Stimulated activated CD4-positive, alpha-beta T cell treated with anti-CD3 and anti-CD28 coated beads, Interleukin-12 subunit alpha, Interleukin-12 subunit beta, amount 100 ng/mL, for 24 hours (primary cell): Measurements from ENCODE around the gene THRAP3.
"Not testable (repeated sequence)": the region's sequence is repeated elsewhere in the genome, so short reads cannot be mapped to it uniquely, and the experiment has no call there.

Experiments used
- DNase-seq, 2 experiments: peaks; one replicate each; pipeline ENCODE4 v3.0.0-alpha.2; 2020; ENCODE audit warnings: low read depth in 2 of 2

The THRAP3 gene

DNA sequence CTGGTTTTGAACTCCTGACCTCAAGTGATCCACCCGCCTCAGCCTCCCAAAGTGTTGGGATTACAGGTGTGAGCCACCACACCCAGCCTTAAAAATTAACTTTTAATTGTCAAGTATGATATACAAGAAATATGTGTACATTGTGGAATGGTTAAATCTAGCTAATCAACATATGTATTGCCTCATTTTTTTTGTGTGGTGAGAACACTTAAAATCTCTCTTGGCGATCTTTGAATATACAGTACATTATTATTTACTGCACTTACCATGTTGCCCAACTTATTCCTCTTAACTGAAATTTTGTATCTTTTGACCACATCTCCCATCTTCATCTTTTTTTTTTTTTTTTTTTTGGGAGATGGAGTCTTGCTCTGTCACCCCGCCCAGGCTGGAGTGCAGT is 23.3 kb downstream of the THRAP3 start:
- DNase-seq, result no peak

DNA sequence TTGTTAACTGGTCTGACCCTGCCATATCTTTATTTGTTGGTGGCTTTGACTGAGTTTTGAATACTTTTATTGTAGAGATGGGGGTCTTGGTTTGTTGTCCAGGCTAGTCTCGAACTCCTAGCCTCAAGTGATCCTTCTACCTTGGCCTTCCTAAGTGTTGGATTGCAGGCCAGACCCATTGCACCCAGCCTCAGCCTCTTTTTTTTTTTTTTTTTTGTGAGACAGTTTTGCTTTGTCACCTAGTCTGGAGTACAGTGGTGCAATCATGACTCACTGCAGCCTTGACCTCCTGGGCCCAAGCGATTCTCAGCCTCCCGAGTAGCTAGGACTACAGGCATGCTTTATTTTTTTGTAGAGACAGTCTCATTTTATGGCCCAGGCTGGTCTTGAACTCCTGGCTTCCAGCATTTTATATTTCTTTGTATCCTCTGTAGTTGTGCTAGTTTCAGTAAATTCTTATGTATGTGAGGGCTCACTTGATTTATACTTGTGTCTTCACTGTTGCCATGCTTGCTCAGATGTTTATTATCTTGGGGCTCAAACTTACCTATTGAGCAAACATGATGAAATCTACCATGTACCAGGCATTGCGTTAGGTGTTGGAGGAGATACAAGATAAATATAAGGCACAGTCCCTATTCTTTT is 24.1 kb downstream of the THRAP3 start:
- no peak for DNase-seq

- DNase-seq, result no peak
Measured at GRCh38 chr1:36251794-36252481, 27.7 kb downstream of the THRAP3 start.

DNA sequence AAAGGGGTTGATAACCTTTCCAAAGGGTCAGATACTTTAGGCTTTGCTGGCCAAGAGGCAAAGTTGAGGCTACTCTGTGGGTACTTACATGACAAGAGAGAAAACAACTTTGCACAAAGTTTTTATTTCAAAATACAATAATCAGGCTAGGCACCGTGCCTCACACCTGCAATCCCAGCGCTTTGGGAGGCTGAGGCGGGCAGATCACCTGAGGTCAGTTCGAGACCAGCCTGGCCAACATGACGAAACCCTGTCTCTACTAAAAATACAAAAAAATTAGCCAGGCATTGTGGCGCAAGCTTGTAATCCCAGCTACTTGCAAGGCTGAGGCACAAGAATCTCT is 28.2 kb downstream of the THRAP3 start:
- DNase-seq, result not testable (repeated sequence)

DNA sequence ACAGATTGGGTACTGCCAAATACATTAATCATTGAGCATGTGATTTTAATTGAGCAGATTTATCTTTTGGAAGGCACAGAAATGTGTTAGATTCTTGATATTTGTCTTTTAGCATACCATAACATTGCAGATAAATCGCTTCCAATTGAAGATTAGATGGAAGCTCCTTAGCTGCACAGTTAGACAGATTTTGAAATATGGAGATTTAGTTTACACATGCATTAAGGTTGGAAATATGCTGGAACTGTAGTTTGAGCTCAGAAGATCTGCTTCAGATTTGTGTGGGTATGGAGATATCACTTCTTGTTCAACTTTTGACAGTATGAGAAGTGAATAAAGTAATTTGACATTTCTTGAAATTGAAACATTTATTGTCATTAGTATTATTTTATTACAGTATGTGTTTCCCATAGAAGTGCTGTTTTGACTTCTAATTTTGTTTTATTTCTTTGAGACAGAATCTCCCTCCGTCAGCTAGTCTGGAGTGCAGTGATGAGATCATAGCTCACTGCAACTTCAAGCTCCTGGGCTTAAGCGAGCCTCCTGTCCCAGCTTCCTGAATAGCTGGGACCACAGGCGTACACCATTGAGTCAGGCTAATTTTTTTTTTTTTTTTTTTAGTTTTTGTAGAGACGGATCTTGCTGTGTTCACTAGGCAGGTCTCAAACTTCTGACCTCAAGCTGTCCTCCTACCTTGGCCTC is 29.1 kb downstream of the THRAP3 start:
- DNase-seq, result no peak

DNA sequence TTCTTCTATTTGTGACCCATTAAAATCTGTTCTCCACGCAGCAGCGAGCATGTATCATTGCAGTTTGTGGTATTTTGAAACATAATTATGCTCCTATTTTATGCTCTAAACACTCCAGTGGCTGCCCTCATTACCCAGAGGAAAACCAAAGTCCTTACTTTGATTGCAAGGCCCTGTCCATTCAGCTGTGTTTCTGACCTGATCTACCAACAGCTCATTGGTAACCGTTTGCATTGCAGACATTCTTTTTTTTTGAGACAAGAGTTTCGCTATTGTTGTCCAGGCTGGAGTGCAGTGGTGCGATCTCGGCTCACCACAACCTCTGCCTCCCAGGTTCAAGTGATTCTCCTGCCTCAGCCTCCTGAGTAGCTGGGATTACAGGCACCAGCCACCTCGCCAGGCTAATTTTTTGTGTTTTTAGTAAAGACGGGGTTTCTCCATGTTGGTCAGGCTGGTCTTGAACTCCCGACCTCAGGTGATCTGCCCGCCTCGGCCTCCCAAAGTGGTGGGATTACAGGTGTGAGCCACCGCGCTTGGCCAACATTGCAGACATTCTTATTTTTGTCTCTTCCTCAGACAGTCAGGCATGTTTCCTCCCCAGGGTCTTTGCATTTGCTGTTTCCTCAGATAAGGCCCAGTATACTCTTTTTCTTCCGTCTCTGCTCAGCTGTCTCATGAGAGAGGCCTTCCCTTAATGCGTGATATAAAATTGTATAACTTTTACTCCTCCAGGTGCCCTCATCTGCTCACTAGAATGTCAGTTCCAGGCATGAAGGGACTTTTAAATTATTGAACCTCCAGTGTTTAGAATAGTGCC is 32.5 kb downstream of the THRAP3 start:
- DNase-seq, result no peak

DNA sequence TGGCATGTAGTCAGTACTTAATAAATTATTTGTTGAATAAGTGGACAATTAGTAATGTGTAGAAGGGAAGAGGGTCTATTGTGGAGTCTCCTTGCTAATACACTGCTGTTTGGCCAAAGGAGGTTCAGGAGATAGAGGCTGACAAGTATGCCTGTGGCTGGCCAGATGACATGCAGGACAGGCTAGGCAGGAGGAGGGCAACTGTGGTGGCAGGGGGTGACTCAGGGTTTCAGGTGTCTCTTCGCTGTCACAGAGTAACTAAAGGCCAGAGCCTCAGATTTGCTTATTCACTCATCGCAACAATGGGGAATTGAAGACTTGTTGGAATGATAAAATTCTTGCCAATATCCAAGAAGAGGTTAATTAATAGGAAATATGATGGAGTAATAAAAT is 33.1 kb downstream of the THRAP3 start:
- no peak for DNase-seq

DNA sequence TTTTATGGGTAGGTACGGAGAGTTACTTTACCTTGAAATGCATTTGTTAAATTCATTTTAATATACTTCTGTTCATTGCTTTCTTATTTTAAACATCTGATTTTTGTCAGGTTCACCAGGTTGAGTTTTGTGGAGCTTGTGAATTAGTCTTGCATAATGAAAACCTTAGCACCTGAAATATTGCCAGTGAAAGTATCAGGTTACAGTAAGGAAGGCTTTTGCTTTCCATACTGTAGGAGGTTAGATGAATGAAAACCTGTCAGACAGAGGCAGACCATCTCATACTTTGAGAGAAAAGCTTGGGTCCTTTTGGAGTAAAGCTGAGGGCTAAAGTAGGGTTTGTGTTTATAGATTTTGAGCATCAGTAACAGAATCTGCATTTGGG is 34.7 kb downstream of the THRAP3 start:
- no peak for DNase-seq

- DNase-seq, result no peak
Measured at GRCh38 chr1:36268981-36269380, 44.7 kb downstream of the THRAP3 start.

DNA sequence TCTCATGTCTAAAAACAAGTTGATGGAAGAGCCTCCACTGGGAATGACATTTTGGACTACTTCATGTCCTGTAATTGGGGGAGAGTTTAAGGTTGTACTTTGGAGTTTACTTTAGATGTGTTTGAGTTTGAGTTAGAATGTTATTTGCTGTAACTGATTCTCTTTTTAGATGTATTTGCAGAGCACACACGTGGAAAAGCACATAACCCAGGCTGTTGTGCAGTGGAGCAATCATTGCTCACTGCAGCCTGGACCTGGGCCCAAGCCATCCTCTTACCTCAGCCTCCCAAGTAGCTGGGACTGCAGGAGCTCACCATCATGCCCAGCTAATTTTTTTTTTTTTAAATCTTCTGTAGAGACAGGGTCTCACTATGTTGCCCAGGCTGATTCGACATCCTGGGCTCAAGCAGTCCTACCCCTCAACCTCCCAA is 45.2 kb downstream of the THRAP3 start:
- DNase-seq, result no peak

DNA sequence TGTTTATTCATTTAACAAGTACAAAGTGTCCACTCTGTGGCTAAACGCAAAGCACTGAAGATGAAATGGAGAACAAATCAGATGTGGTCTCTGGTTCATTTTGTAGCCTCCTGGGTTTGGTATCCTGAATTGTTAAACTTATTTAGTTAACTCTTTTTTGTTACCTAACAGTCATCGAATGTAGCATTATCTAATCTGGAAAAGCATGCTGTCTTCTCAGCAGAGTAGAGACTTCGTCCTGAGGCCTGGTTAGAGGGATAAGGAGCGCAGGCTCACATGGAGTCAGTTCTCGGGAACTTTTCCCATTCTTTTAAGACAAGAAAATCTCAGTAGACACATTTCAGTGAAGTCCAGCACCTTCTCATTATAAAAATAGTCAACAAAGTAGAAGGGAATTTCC is 48.8 kb downstream of the THRAP3 start:
- DNase-seq, result no peak

- DNase-seq, result no peak
Measured at GRCh38 chr1:36274201-36274600, 50.0 kb downstream of the THRAP3 start.

- no peak for DNase-seq
Measured at GRCh38 chr1:36276688-36277087, 52.4 kb downstream of the THRAP3 start.

DNA sequence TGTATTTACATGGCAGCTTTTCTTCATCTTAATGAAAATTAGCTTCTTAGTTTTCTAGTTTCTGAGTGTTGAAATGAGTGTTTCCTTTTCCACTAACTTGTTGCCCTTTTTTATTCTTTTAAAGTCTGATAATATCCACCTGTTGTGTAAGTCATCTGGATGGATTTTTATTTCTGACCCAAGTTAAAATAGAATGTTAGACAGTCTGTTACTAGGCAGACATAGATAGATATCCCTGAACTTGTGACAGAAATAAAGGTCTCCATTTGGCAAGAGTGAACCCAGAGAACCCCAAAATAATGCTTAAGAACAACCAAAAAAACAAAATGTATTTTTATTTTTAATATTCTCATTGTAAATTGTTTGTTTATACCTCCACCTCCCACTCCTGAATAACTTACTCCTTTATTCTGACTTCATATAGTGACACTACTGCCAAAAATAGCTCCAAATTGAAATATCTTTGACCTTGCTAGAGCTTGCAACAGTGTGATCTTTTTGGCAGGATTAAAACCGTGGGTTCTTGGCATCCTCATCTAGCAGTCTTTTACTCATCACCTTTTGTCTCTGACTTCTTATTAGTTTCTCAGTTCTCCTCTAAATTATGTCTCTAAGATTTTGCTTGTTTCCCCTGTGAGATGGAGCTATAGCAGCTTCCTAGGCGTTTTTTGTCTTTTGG is 55.0 kb downstream of the THRAP3 start:
- DNase-seq, result no peak

- no peak for DNase-seq
Measured at GRCh38 chr1:36279789-36280296, 55.6 kb downstream of the THRAP3 start.

- no peak for DNase-seq
Measured at GRCh38 chr1:36284061-36284460, 59.8 kb downstream of the THRAP3 start.

GRCh38 chr1:36284517-36284916 is 60.3 kb downstream of the THRAP3 start:
- DNase-seq, result no peak

GRCh38 chr1:36285443-36286101 is 61.3 kb downstream of the THRAP3 start:
- peak in 1 of 2 experiments; percentile 37 for DNase-seq

DNA sequence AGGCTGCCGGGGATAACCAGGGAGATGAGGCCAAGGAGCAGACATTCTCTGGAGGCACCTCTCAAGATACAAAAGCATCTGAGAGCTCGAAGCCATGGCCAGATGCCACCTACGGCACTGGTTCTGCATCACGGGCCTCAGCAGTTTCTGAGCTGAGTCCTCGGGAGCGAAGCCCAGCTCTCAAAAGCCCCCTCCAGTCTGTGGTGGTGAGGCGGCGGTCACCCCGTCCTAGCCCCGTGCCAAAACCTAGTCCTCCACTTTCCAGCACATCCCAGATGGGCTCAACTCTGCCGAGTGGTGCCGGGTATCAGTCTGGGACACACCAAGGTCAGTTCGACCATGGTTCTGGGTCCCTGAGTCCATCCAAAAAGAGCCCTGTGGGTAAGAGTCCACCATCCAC is 62.6 kb downstream of the THRAP3 start:
- no peak for DNase-seq

GRCh38 chr1:36287595-36287994 is 63.4 kb downstream of the THRAP3 start:
- no peak for DNase-seq

DNA sequence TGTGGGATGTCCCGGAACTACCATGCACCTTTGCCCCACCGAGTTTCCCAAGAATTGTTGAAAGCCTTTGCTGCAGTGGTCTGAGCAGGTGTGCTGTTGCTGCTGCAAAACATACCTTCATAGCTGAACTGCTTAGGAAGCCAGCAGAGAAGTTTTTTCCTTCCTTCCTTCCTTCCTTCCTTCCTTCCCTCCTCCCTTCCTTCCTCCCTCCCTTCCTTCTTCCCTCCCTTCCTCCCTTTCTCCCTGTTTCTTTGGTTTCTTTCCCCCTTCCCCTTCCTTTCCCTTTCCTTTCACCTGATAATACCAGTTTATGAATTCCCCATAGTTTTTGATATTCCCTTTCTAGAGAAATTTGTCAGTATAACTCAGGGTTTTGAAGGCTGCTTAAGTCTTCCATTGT is 71.1 kb downstream of the THRAP3 start:
- no peak for DNase-seq
